OCI-LY7 (cell line): ENCODE results near the gene GPS2. TPM values are rescaled to one million over a fixed set of nuclear protein-coding genes. Genes with fewer than 3 reads are reported as not detected.

Experiments used
- BruUV-seq: library from RNA; stranded (reverse); fragments of 400-500 nt; replicated peaks from 2 replicates; lab custom pipeline; 2021; lab: Mats Ljungman, UMichigan
- CTCF ChIA-PET: fragments of 300-600 bp; sonication (Branson Sonifier 250); formaldehyde crosslinking; loops from one replicate; lab custom pipeline; 2022; ENCODE audit warnings: antibody characterized with exemption; ENCODE audit not compliant: unreplicated experiment; lab: Charles Lee
- POLR2A ChIA-PET: fragments of 300-600 bp; sonication (Branson Sonifier 250); formaldehyde crosslinking; loops from one replicate; lab custom pipeline; 2022; ENCODE audit warnings: antibody characterized with exemption; lab: Charles Lee
- DNase-seq: peaks from one replicate; pipeline ENCODE4 v3.0.0-alpha.2; 2015; ENCODE audit warnings: low spot score
- H2AFZ ChIP-seq: fragments of 200-600 bp; sonication (generic), shearing (Covaris generic); 2 replicates; pipeline ENCODE4 v1.6.1; 2014; ENCODE audit warnings: mild to moderate bottlenecking, antibody characterized with exemption, low read length, moderate library complexity
- H3K27ac ChIP-seq: fragments of 200-600 bp; sonication (generic); 2 replicates; pipeline ENCODE4 v1.5.1; 2014; ENCODE audit warnings: mixed run types, low read depth, mild to moderate bottlenecking, moderate library complexity, low read length, inconsistent platforms; ENCODE audit not compliant: poor library complexity, severe bottlenecking
- H3K36me3 ChIP-seq: fragments of 200-600 bp; sonication (generic); 2 replicates; pipeline ENCODE4 v1.6.1; 2014; ENCODE audit warnings: mild to moderate bottlenecking, antibody characterized with exemption, low read length, moderate library complexity, mixed read lengths; ENCODE audit not compliant: insufficient read depth
- H3K4me1 ChIP-seq: fragments of 200-600 bp; sonication (generic); 2 replicates; pipeline ENCODE4 v1.5.1; 2014; ENCODE audit warnings: mild to moderate bottlenecking, low read length; ENCODE audit not compliant: insufficient read depth, poor library complexity, severe bottlenecking
- H3K4me2 ChIP-seq: fragments of 200-600 bp; sonication (generic); 2 replicates; pipeline ENCODE4 v1.6.1; 2014; ENCODE audit warnings: mild to moderate bottlenecking, low read length
- H3K4me3 ChIP-seq: fragments of 200-600 bp; sonication (generic); 2 replicates; pipeline ENCODE4 v1.5.1; 2014; ENCODE audit warnings: mild to moderate bottlenecking, low read depth, low read length; ENCODE audit not compliant: poor library complexity, severe bottlenecking
- H3K79me2 ChIP-seq: fragments of 200-600 bp; sonication (generic); 2 replicates; pipeline ENCODE4 v1.6.1; 2016; ENCODE audit warnings: low read depth, mild to moderate bottlenecking, low read length, moderate library complexity, mixed read lengths; ENCODE audit not compliant: insufficient read depth
- H3K9me2 ChIP-seq: fragments of 200-600 bp; sonication (generic); 2 replicates; pipeline ENCODE4 v1.6.1; 2016; ENCODE audit warnings: mild to moderate bottlenecking, low read length, mixed read lengths; ENCODE audit not compliant: insufficient read depth
- H3K9me3 ChIP-seq: fragments of 200-600 bp; sonication (generic); 2 replicates; pipeline ENCODE4 v1.6.1; 2014; ENCODE audit warnings: mild to moderate bottlenecking, mixed run types, low read length, mixed read lengths
- H4K20me1 ChIP-seq: fragments of 200-600 bp; sonication (generic); 2 replicates; pipeline ENCODE4 v1.6.1; 2014; ENCODE audit warnings: mild to moderate bottlenecking, antibody characterized with exemption, low read length, moderate library complexity, mixed read lengths; ENCODE audit not compliant: insufficient read depth
- EZH2phosphoT487 ChIP-seq: fragments of 200-600 bp; sonication (generic); IDR thresholded peaks from 2 replicates; pipeline ENCODE4 v1.6.1; 2018; ENCODE audit warnings: low read depth, borderline replicate concordance, mild to moderate bottlenecking, mixed run types, antibody characterized with exemption, low read length, moderate library complexity, mixed read lengths
- intact Hi-C: fragments of 100-400 bp; cut with micrococcal nuclease; formaldehyde crosslinking; loops from one replicate; pipeline ENCODE4 v1.10.0; 2022; ENCODE audit not compliant: unreplicated experiment
- total RNA-seq, 2 experiments: library from RNA; depleted of rRNA in 1 of 2; stranded (reverse); fragments of >200 nt in 1 of 2; shearing (Covaris generic) in 1 of 2; gene quantifications; 2 replicates each; pipeline ENCODE4 v1.2.3, GENCODE V29; 2014 to 2022
- TF ChIP-seq, protein P1 (sequence below): fragments of 200-600 bp; sonication (generic); conservative IDR thresholded peaks from 2 replicates; pipeline ENCODE4 v1.5.1; 2014; ENCODE audit warnings: mild to moderate bottlenecking, antibody characterized with exemption, low read length, moderate library complexity, mixed read lengths

The GPS2 gene
- total RNA-seq, 2 experiments from 2014 or later = 70.5 to 75.0 TPM

DNA sequence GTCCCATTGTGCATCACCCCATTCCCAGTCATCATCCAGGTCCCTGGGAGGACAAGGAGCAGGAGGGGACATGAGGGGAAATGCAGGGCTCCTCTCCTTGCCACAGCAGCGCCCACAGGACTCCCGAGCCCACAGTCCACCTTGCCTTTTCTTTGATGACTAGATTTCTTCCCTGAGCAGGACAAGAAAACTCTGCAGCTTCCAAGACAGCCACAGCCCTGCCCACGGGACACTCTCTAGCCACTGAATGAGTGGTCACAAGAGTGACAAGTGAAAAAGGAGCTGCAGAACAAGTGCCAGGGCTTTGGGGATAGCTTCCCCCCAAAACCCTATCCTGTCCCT, 9.2 kb upstream of the GPS2 start:
- H3K4me1 ChIP-seq = peaks cover 14% of the 10 kb centered on the region
- no peak overlapping the region for H3K4me3 ChIP-seq
- intact Hi-C loops = loop anchor here (1.0 kb wide), 1 partner anchor 21 kb away; no protein-coding TSS in a partner anchor
- H3K27ac ChIP-seq = no peak overlapping the region
- no peak overlapping the region for H3K4me2 ChIP-seq
- H3K9me2 ChIP-seq = no peaks in the 10 kb centered on the region
- CTCF ChIA-PET = interaction anchor here (0.6 to 1.3 kb wide), 2 partner anchors 10 to 12 kb away, joined by 3 to 4 read pairs; no protein-coding TSS in a partner anchor
- H3K36me3 ChIP-seq = peaks cover 70% of the 10 kb centered on the region
- H3K79me2 ChIP-seq = peaks cover 12% of the 10 kb centered on the region; the same call in 1 of the 2 replicates
- H2AFZ ChIP-seq = no peak overlapping the region
- no peaks in the 10 kb centered on the region for H4K20me1 ChIP-seq
- POLR2A ChIA-PET = no interaction called here
- DNase-seq = no peak
- no peaks in the 10 kb centered on the region for H3K9me3 ChIP-seq
- no TSS peak for BruUV-seq
- TF ChIP-seq EZH2phosphoT487 = no peak
- TF ChIP-seq, protein P1, sequence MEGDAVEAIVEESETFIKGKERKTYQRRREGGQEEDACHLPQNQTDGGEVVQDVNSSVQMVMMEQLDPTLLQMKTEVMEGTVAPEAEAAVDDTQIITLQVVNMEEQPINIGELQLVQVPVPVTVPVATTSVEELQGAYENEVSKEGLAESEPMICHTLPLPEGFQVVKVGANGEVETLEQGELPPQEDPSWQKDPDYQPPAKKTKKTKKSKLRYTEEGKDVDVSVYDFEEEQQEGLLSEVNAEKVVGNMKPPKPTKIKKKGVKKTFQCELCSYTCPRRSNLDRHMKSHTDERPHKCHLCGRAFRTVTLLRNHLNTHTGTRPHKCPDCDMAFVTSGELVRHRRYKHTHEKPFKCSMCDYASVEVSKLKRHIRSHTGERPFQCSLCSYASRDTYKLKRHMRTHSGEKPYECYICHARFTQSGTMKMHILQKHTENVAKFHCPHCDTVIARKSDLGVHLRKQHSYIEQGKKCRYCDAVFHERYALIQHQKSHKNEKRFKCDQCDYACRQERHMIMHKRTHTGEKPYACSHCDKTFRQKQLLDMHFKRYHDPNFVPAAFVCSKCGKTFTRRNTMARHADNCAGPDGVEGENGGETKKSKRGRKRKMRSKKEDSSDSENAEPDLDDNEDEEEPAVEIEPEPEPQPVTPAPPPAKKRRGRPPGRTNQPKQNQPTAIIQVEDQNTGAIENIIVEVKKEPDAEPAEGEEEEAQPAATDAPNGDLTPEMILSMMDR = no peak; the same call in 1 of the 2 replicates

DNA sequence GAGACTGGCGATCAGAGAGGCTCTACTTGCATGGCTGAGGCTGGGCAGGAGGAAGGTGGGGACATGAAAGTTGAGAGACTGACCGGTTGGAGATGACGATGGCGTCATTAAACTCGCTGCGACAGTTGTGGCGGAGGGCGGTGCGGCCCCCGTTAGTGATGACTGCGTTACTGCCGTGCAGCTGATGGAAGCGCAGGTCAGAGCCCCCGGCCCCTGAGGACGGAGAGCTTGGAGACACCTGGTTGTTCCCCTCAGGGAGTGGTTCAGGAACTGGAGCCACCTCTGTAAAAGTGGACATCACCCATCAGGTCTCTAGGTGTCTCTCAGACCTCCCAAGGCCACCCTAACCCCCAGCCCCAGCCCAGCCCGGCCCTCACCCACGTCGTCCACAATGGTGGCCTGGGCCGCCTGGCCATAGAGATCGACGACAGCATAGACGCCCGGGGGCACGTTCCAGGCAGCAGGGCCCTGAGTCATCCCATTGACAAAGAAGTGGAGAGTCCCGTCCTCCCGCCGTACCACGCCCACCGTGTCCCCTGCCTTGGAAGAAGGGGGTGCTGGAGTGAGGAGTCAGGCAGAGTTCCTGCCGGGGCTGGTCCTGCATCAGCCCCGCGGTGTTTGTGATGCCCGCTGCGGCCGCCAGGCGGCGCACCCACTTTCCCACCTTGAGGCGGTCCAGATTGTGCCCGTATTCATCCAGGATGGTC, 8.7 kb upstream of the GPS2 start:
- TF ChIP-seq, protein P1 = peak; percentile 94
- TF ChIP-seq EZH2phosphoT487 = no peak
- intact Hi-C loops = loop anchor here (1.0 kb wide), 1 partner anchor 21 kb away; no protein-coding TSS in a partner anchor
- H2AFZ ChIP-seq = no peak overlapping the region
- H3K4me3 ChIP-seq = no peak overlapping the region
- peaks cover 14% of the 10 kb centered on the region for H3K4me1 ChIP-seq
- BruUV-seq = no TSS peak
- H3K79me2 ChIP-seq = peaks cover 12% of the 10 kb centered on the region; the same call in 1 of the 2 replicates
- no peaks in the 10 kb centered on the region for H3K9me3 ChIP-seq
- no peak overlapping the region for H3K4me2 ChIP-seq
- DNase-seq = peak; percentile 45
- H3K27ac ChIP-seq = no peak overlapping the region
- no peaks in the 10 kb centered on the region for H3K9me2 ChIP-seq
- CTCF ChIA-PET = interaction anchor here (1.3 kb wide), 1 partner anchor 13 kb away, joined by 4 read pairs; no protein-coding TSS in a partner anchor
- POLR2A ChIA-PET = no interaction called here
- H4K20me1 ChIP-seq = no peaks in the 10 kb centered on the region
- peaks cover 73% of the 10 kb centered on the region for H3K36me3 ChIP-seq
